Measurements from ENCODE around the gene PTCHD1. TPM values are rescaled to one million over a fixed set of nuclear protein-coding genes. Genes with fewer than 3 reads are reported as not detected.

Gene PTCHD1
- total and polyA plus RNA-seq, 4 donors: under 0.01 to 0.02 (median under 0.01) TPM; not detected in 1

- TF ChIP-seq, protein P1, sequence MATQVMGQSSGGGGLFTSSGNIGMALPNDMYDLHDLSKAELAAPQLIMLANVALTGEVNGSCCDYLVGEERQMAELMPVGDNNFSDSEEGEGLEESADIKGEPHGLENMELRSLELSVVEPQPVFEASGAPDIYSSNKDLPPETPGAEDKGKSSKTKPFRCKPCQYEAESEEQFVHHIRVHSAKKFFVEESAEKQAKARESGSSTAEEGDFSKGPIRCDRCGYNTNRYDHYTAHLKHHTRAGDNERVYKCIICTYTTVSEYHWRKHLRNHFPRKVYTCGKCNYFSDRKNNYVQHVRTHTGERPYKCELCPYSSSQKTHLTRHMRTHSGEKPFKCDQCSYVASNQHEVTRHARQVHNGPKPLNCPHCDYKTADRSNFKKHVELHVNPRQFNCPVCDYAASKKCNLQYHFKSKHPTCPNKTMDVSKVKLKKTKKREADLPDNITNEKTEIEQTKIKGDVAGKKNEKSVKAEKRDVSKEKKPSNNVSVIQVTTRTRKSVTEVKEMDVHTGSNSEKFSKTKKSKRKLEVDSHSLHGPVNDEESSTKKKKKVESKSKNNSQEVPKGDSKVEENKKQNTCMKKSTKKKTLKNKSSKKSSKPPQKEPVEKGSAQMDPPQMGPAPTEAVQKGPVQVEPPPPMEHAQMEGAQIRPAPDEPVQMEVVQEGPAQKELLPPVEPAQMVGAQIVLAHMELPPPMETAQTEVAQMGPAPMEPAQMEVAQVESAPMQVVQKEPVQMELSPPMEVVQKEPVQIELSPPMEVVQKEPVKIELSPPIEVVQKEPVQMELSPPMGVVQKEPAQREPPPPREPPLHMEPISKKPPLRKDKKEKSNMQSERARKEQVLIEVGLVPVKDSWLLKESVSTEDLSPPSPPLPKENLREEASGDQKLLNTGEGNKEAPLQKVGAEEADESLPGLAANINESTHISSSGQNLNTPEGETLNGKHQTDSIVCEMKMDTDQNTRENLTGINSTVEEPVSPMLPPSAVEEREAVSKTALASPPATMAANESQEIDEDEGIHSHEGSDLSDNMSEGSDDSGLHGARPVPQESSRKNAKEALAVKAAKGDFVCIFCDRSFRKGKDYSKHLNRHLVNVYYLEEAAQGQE (IDR thresholded peaks at IDR 0.05): no peak
- TF ChIP-seq EGR1 (IDR thresholded peaks at IDR 0.05; ENCODE audit: low read depth in 2 of 2) (no peak), YY1 (IDR thresholded peaks at IDR 0.05) (no peak)
Observed at GRCh38 chrX:23382572-23382971, 47.9 kb downstream of the PTCHD1 start (continued).

DNA sequence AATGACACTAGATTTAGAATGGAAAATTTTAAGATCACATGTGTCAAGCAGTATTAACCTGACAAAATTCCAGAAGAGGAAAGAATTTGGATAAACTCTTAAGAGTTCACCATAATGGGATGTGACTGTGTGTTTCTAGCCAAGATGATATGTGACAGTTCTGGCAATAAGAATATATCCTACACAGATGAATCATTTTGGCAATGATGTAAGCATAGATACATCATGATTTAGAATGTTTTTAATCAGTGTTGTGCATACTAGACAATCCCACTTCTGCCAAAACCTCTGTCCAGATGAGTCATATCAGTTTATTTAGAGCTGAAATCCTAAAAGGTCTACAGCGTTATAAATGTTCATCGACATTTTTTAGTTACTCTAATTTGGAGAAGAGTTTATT lies 48.8 kb downstream of the PTCHD1 start:
- no peak overlapping the region for H3K9ac ChIP-seq (ENCODE audit: low read depth in 1 of 2, low read length in 2 of 2)
- WGBS: 78% methylated on average over 2 of the region's 2 CpGs
- no peaks in the 10 kb centered on the region for H3K36me3 ChIP-seq (ENCODE audit: control insufficient read depth in 4 of 4, insufficient read depth in 3 of 4, low read depth in 1 of 4, low read length in 3 of 4)
- no peaks in the 10 kb centered on the region for H3K9me3 ChIP-seq (ENCODE audit: control insufficient read depth in 4 of 4, low read length in 3 of 4)
- no peak overlapping the region for H3K4me3 ChIP-seq (ENCODE audit: low read depth in 1 of 3, low read length in 3 of 3)
- DNase-seq (ENCODE audit: low spot score): no peak
- H3K27ac ChIP-seq (ENCODE audit: low read depth in 1 of 2, low read length in 2 of 2): no peak overlapping the region
- no peak for TF ChIP-seq YY1 (IDR thresholded peaks at IDR 0.05)
- TF ChIP-seq TAF1 (conservative IDR thresholded peaks at IDR 0.05): no peak
- TF ChIP-seq HNF4G (IDR thresholded peaks at IDR 0.05): no peak
- TF ChIP-seq JUND (IDR thresholded peaks at IDR 0.05): no peak
- TF ChIP-seq MAX (IDR thresholded peaks at IDR 0.05): no peak
- no peak for TF ChIP-seq CTCF (IDR thresholded peaks at IDR 0.05; ENCODE audit: low read depth, low read length, missing input control)
- TF ChIP-seq RXRA (IDR thresholded peaks at IDR 0.05): no peak
- TF ChIP-seq EGR1 (IDR thresholded peaks at IDR 0.05; ENCODE audit: low read depth in 2 of 2): no peak
- no peak for TF ChIP-seq FOXA2 (IDR thresholded peaks at IDR 0.05)
- TF ChIP-seq HNF4A (conservative IDR thresholded peaks at IDR 0.05): no peak
- TF ChIP-seq, protein P1 (IDR thresholded peaks at IDR 0.05): no peak
- TF ChIP-seq SP1 (IDR thresholded peaks at IDR 0.05): no peak
- TF ChIP-seq GABPA (IDR thresholded peaks at IDR 0.05 in 1 of 2, conservative IDR thresholded peaks at IDR 0.05 in 1 of 2): no peak
- H3K4me1 ChIP-seq (ENCODE audit: control insufficient read depth in 4 of 4, insufficient read depth in 4 of 4, low read length in 3 of 4): no peaks in the 10 kb centered on the region
- peaks cover 0 to 3% (median 0%) of the 10 kb centered on the region in 4 donors for H3K27me3 ChIP-seq (ENCODE audit: control insufficient read depth in 4 of 4, insufficient read depth in 4 of 4, low read length in 3 of 4)
